Fibroblast of skin of right quadriceps (primary cell): ENCODE measurements around the gene NTNG1.

Source experiments
- DNase-seq: peaks from one replicate; pipeline ENCODE4 v3.0.0-alpha.2; 2013

The NTNG1 gene

DNA sequence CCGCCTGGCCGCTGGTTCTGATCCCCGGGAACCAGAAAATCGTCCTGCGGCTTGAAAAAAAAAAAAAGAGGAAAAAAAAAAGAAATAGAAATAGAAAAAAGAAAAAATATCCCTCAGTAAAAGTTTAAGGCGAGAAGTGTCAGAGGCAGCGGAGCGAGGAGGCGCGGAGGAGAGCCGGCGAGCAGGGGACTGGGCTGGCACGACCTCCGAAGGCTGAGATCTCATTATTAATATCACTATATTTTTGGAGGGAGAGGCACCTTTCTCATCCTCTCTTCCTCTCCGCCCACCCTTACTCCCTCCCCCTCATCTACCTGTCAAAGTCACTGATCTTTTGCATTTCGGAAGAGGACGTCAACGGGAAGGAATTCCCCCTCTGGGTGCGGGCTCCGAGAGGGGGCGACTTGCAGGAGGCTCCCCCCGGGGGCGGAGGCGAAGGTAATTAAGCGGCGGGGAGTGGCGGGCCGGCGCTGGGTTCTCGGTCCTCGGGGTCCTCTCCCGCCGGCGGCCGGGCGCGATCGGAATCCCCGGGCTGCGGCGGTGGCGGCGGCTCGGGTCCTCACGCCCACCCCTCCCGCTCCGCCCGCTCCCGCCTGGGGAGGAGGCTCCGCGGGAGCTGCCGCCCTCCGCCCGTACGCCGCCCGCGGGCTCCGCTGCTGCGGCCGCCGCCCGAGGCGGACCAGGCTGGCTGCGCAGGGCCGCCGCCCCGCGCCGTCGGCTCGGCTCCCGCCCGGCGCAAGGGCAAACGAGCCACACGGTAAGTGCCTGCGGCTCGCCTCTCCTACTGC lies at the start of gene NTNG1:
TSS of gene NTNG1 (plus strand) at position 337 of the 788 bp plus-strand sequence.
- peak; percentile 58 for DNase-seq

- no peak for DNase-seq
These were observed 49.4 kb upstream of the NTNG1 start for GRCh38 chr1:107091418-107091817.

- DNase-seq: peak; percentile 19
These were observed 47.4 kb upstream of the NTNG1 start for GRCh38 chr1:107093395-107093794.

GRCh38 chr1:107095647-107096046 lies 45.2 kb upstream of the NTNG1 start:
- no peak for DNase-seq

GRCh38 chr1:107096690-107097089 lies 44.1 kb upstream of the NTNG1 start:
- DNase-seq: no peak

GRCh38 chr1:107098961-107099360 lies 41.9 kb upstream of the NTNG1 start:
- no peak for DNase-seq

- DNase-seq: peak; percentile 81
These were observed 40.4 kb upstream of the NTNG1 start for GRCh38 chr1:107100331-107100984.

DNA sequence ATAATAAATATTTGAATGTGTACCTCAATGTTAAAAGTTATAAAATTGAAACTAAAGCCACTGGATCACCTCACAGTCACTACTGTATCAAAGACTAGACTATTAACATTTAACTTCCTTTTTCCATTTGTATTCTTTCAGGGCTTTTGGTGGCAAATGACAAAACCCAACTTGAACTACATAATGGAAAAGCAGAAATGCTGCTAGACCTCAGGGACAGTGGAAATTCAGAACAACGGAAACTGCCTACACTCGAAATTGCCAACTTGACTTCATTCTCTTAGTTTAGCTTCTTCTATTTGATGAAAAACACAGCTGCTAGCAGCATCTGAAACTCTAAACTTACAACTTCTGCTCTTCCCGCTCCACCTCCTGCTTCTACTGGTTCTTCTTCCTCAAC lies 34.9 kb upstream of the NTNG1 start:
- no peak for DNase-seq

- peak; percentile 72 for DNase-seq
These were observed 30.5 kb upstream of the NTNG1 start for GRCh38 chr1:107110326-107110725.

- no peak for DNase-seq
These were observed 24.5 kb upstream of the NTNG1 start for GRCh38 chr1:107116306-107116790.

GRCh38 chr1:107122225-107122624 lies 18.6 kb upstream of the NTNG1 start:
- DNase-seq: no peak

- DNase-seq: no peak
These were observed 17.1 kb upstream of the NTNG1 start for GRCh38 chr1:107123741-107124140.

- DNase-seq: no peak
These were observed 16.1 kb upstream of the NTNG1 start for GRCh38 chr1:107124694-107125093.

DNA sequence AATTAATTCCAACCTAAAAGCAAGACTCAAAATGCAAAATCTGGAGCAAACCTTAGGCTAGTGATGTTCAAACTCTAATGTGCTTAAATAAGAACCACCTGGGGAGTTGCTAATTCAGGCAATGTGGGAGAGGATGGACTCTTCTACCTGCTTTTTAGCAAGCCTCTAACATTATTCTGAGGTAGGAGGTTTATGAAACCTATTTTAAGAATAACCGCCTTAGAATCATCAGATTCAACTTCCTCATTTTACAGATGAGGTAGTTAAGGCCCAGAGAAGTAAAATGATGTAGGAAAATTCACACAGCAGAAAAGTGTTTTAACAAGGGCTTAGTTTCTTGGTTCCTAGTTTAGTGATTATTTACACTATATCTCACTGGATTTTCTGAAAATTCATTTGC lies 8.6 kb upstream of the NTNG1 start:
- DNase-seq: no peak

GRCh38 chr1:107132780-107133179 lies 8.1 kb upstream of the NTNG1 start:
- no peak for DNase-seq

GRCh38 chr1:107135463-107135862 lies 5.4 kb upstream of the NTNG1 start:
- DNase-seq: peak; percentile 73

DNA sequence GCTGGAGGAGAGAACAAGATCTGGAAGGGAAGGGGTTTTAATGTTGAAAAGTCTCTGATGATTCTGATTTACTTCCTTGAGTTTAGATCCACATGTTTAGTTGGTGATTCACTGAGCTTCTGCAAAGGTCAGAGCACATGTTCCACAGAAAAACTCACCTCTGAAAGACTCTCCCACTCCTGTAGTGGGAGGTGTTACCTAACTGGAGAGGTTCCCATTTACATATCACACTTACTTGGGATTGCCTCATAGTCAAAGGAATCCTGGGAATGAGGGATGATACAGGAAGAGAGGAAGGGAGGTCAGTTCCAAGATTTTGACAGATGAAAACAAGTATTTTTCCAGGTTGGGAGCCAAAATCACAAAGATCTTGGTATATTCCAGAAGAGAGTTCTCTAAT lies 2.7 kb upstream of the NTNG1 start:
- DNase-seq: peak; percentile 43

GRCh38 chr1:107138767-107139445 lies 1.9 kb upstream of the NTNG1 start:
- DNase-seq: peak; percentile 87

DNA sequence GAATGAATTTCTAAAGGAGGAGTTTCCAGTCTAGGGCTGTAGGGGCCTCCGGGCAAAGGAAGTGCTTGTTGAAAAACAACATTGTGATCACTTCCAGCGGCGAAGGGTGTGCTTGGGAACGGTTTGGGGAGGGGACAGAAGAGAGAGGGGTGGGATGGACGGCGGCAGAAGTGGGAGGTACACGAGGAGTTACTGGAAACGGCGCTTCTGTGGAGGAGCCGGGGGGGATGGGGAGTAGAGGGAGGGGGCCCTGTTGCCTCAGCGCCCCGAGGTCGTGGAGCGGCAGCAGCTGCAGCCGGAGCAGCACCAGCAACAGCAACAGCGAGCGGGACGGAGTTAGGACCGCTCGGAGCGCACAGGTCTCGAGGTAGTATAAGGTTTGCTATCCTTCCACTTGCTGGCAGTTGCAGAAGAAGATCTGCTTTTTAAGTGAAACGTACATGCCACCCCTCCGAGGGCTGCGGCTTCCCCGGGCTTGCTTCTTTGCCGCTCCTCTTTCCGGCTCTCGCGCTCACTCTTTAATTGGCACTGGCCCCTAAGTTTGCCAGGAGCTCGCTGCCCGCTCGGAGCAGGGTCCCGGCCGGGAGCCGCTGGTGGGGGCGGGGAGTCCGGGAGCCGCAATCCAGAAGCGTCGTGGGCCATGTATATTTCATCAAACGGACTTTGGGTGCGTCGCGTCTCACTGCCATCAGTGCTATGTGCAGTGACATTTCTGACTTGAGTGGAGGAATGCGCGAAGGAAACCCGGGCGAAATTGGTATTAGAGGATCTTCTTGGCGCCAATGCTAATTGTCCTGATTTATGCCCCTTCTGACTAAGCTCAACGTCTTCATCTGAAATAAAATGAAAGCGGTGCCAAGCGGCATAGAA lies 771 bp upstream of the NTNG1 start:
- DNase-seq: peak; percentile 90

GRCh38 chr1:107141491-107142126 lies 770 bp downstream of the NTNG1 start:
- peak; percentile 49 for DNase-seq

DNA sequence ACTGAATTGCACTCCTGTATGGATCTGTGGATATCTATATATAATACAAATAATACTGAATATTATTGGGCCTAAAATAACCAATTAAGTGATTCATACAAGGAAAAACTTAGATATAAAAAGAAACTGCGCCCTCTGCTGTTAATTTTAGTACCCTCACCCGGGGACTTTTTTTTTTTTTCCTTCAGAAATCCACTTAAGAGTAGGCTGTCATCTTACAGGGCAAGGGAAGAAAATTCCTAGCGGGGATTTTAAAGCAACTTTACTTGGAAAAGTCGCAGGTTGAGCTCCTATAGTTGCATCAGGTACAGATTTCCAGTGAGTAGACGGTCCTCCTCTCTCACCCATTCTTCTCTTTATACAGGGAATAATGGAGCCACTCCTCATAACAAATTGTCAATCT lies 1.3 kb downstream of the NTNG1 start:
- peak; percentile 82 for DNase-seq

GRCh38 chr1:107142666-107143065 lies 1.8 kb downstream of the NTNG1 start:
- DNase-seq: no peak
